Ovary (tissue), 3 donors: Measurements from ENCODE around the gene LRMDA.

Experiments used
- CTCF ChIP-seq, 3 donors: fragments of 450-650 bp in 2 of 3; fragments of 200-600 bp in 1 of 3; IDR thresholded peaks; one replicate each; pipeline versions ENCODE4 v1.5.1 to v1.8.0; 2016 to 2022; ENCODE audit warnings: antibody characterized with exemption in 3 of 3, mild to moderate bottlenecking in 1 of 3
- POLR2A ChIP-seq: fragments of 450-650 bp; IDR thresholded peaks from one replicate; pipeline ENCODE4 v1.6.1; 2017; ENCODE audit warnings: antibody characterized with exemption, mild to moderate bottlenecking, moderate library complexity
- donor health status: DM: no; HTN: no; CAD: no.

- TF ChIP-seq CTCF (IDR thresholded peaks at IDR 0.05) (no peak), POLR2A (no peak)
Observed at GRCh38 chr10:76436981-76437380, 1005.6 kb downstream of the LRMDA start.
